Activated CD4-positive, alpha-beta T cell treated with anti-CD3 and anti-CD28 coated beads, Interleukin-2, amount 10 ng/mL, durations not matched to agents 24 days and 14 days (primary cell): ENCODE data around the gene ADAMTS12. TPM values are rescaled to one million over a fixed set of nuclear protein-coding genes. Genes with fewer than 3 reads are reported as not detected.
"Not testable (repeated sequence)": the region's sequence is repeated elsewhere in the genome, so short reads cannot be mapped to it uniquely, and the experiment has no call there.

Experiments used
- DNase-seq: peaks from one replicate; pipeline ENCODE4 v3.0.0; 2022
- H3K27ac Mint-ChIP-seq: one replicate; pipeline ENCODE4 v1.8.0; 2022; ENCODE audit warnings: mild to moderate bottlenecking, mixed read lengths
- H3K27me3 Mint-ChIP-seq: one replicate; pipeline ENCODE4 v1.8.0; 2022; ENCODE audit warnings: mixed read lengths
- H3K36me3 Mint-ChIP-seq: one replicate; pipeline ENCODE4 v1.8.0; 2022; ENCODE audit warnings: low read depth, mild to moderate bottlenecking, mixed read lengths
- H3K4me1 Mint-ChIP-seq: one replicate; pipeline ENCODE4 v1.8.0; 2021; ENCODE audit warnings: mixed read lengths
- H3K4me3 Mint-ChIP-seq: one replicate; pipeline ENCODE4 v1.8.0; 2022; ENCODE audit warnings: mild to moderate bottlenecking, moderate library complexity, mixed read lengths
- H3K9me3 Mint-ChIP-seq: one replicate; pipeline ENCODE4 v1.8.0; 2021; ENCODE audit warnings: mixed read lengths
- intact Hi-C: fragments of 100-400 bp; cut with micrococcal nuclease; formaldehyde crosslinking; loops from one replicate; pipeline ENCODE4 v1.15.1; 2023
- total RNA-seq: library from RNA; stranded (reverse); gene quantifications from 2 replicates; pipeline ENCODE4 v1.2.3, GENCODE V29; 2022

Gene ADAMTS12
- total RNA-seq, 1 donor from 2014 or later: not detected

- intact Hi-C loops: no loop called here
- DNase-seq: no peak
- Mint-ChIP-seq H3K4me1 (no peaks in the 10 kb centered on the region), H3K9me3 (no peaks in the 10 kb centered on the region), H3K4me3 (no peak overlapping the region), H3K36me3 (no peaks in the 10 kb centered on the region), H3K27me3 (no peaks in the 10 kb centered on the region), H3K27ac (no peak overlapping the region)
Measured at GRCh38 chr5:33582417-33582816, 309.4 kb downstream of the ADAMTS12 start.

GRCh38 chr5:33579789-33580188, 312.0 kb downstream of the ADAMTS12 start:
- no peaks in the 10 kb centered on the region for H3K27me3 Mint-ChIP-seq
- no peaks in the 10 kb centered on the region for H3K4me1 Mint-ChIP-seq
- intact Hi-C loops: no loop called here
- no peak overlapping the region for H3K4me3 Mint-ChIP-seq
- H3K9me3 Mint-ChIP-seq: no peaks in the 10 kb centered on the region
- DNase-seq: no peak
- H3K36me3 Mint-ChIP-seq: no peaks in the 10 kb centered on the region
- H3K27ac Mint-ChIP-seq: no peak overlapping the region

- no peaks in the 10 kb centered on the region for H3K27me3 Mint-ChIP-seq
- H3K27ac Mint-ChIP-seq: no peak overlapping the region
- intact Hi-C loops: no loop called here
- no peaks in the 10 kb centered on the region for H3K36me3 Mint-ChIP-seq
- DNase-seq: no peak
- H3K4me3 Mint-ChIP-seq: no peak overlapping the region
- H3K9me3 Mint-ChIP-seq: no peaks in the 10 kb centered on the region
- no peaks in the 10 kb centered on the region for H3K4me1 Mint-ChIP-seq
Measured at GRCh38 chr5:33579152-33579551, 312.6 kb downstream of the ADAMTS12 start.

- Mint-ChIP-seq H3K36me3 (no peaks in the 10 kb centered on the region), H3K9me3 (no peaks in the 10 kb centered on the region), H3K27ac (no peak overlapping the region), H3K4me3 (no peak overlapping the region), H3K4me1 (no peaks in the 10 kb centered on the region), H3K27me3 (no peaks in the 10 kb centered on the region)
- intact Hi-C loops: no loop called here
- no peak for DNase-seq
Measured at GRCh38 chr5:33576726-33577590, 314.8 kb downstream of the ADAMTS12 start.

GRCh38 chr5:33565324-33565723, 326.5 kb downstream of the ADAMTS12 start:
- no peaks in the 10 kb centered on the region for H3K27me3 Mint-ChIP-seq

GRCh38 chr5:33563983-33564908, 327.5 kb downstream of the ADAMTS12 start:
- Mint-ChIP-seq H3K9me3 (no peaks in the 10 kb centered on the region), H3K36me3 (no peaks in the 10 kb centered on the region), H3K27me3 (no peaks in the 10 kb centered on the region), H3K27ac (no peak overlapping the region), H3K4me1 (no peaks in the 10 kb centered on the region), H3K4me3 (no peak overlapping the region)
- intact Hi-C loops: no loop called here
- DNase-seq: no peak

More at GRCh38 chr5:33565324-33565723, 326.5 kb downstream of the ADAMTS12 start:
- Mint-ChIP-seq H3K4me1 (no peaks in the 10 kb centered on the region), H3K4me3 (no peak overlapping the region), H3K27ac (no peak overlapping the region), H3K9me3 (no peaks in the 10 kb centered on the region), H3K36me3 (no peaks in the 10 kb centered on the region)
- no peak for DNase-seq
- intact Hi-C loops: no loop called here

- Mint-ChIP-seq H3K27me3 (no peaks in the 10 kb centered on the region), H3K4me3 (no peak overlapping the region), H3K27ac (no peak overlapping the region), H3K4me1 (no peaks in the 10 kb centered on the region), H3K9me3 (no peaks in the 10 kb centered on the region), H3K36me3 (no peaks in the 10 kb centered on the region)
- intact Hi-C loops: no loop called here
- DNase-seq: no peak
Measured at GRCh38 chr5:33563530-33563929, 328.3 kb downstream of the ADAMTS12 start.

- peaks cover 6% of the 10 kb centered on the region for H3K9me3 Mint-ChIP-seq
- no peaks in the 10 kb centered on the region for H3K36me3 Mint-ChIP-seq
- intact Hi-C loops: no loop called here
- no peaks in the 10 kb centered on the region for H3K4me1 Mint-ChIP-seq
- H3K27me3 Mint-ChIP-seq: no peaks in the 10 kb centered on the region
- no peak overlapping the region for H3K27ac Mint-ChIP-seq
- DNase-seq: no peak
- H3K4me3 Mint-ChIP-seq: no peak overlapping the region
Measured at GRCh38 chr5:33558489-33558888, 333.3 kb downstream of the ADAMTS12 start.

- Mint-ChIP-seq H3K36me3 (no peaks in the 10 kb centered on the region), H3K27me3 (no peaks in the 10 kb centered on the region), H3K9me3 (peaks cover 6% of the 10 kb centered on the region), H3K4me3 (no peak overlapping the region), H3K4me1 (no peaks in the 10 kb centered on the region), H3K27ac (no peak overlapping the region)
- no peak for DNase-seq
- intact Hi-C loops: no loop called here
Measured at GRCh38 chr5:33557605-33558004, 334.2 kb downstream of the ADAMTS12 start.

- no peak for DNase-seq
- Mint-ChIP-seq H3K4me1 (no peaks in the 10 kb centered on the region), H3K9me3 (peaks cover 6% of the 10 kb centered on the region), H3K36me3 (no peaks in the 10 kb centered on the region), H3K27ac (no peak overlapping the region), H3K27me3 (no peaks in the 10 kb centered on the region), H3K4me3 (no peak overlapping the region)
- intact Hi-C loops: no loop called here
Measured at GRCh38 chr5:33556330-33557328, 335.2 kb downstream of the ADAMTS12 start.

GRCh38 chr5:33549982-33550567, 341.7 kb downstream of the ADAMTS12 start:
- intact Hi-C loops: no loop called here

GRCh38 chr5:33539790-33540189, 352.0 kb downstream of the ADAMTS12 start:
- H3K36me3 Mint-ChIP-seq, H3K9me3 Mint-ChIP-seq, DNase-seq, H3K4me1 Mint-ChIP-seq, H3K4me3 Mint-ChIP-seq, intact Hi-C loops, H3K27me3 Mint-ChIP-seq, H3K27ac Mint-ChIP-seq: not testable (repeated sequence)

More at GRCh38 chr5:33549982-33550567, 341.7 kb downstream of the ADAMTS12 start:
- no peak overlapping the region for H3K27ac Mint-ChIP-seq
- no peaks in the 10 kb centered on the region for H3K4me1 Mint-ChIP-seq
- no peaks in the 10 kb centered on the region for H3K36me3 Mint-ChIP-seq
- no peak overlapping the region for H3K4me3 Mint-ChIP-seq
- DNase-seq: no peak
- H3K27me3 Mint-ChIP-seq: no peaks in the 10 kb centered on the region
- no peaks in the 10 kb centered on the region for H3K9me3 Mint-ChIP-seq

GRCh38 chr5:33539212-33539611, 352.6 kb downstream of the ADAMTS12 start:
- Mint-ChIP-seq H3K36me3 (no peaks in the 10 kb centered on the region), H3K27me3 (peaks cover 2% of the 10 kb centered on the region), H3K4me3 (no peak overlapping the region), H3K27ac (no peak overlapping the region), H3K9me3 (peaks cover 3% of the 10 kb centered on the region), H3K4me1 (no peaks in the 10 kb centered on the region)
- DNase-seq: no peak
- intact Hi-C loops: no loop called here
